ENCODE measurements around the gene MDM2.

DNA sequence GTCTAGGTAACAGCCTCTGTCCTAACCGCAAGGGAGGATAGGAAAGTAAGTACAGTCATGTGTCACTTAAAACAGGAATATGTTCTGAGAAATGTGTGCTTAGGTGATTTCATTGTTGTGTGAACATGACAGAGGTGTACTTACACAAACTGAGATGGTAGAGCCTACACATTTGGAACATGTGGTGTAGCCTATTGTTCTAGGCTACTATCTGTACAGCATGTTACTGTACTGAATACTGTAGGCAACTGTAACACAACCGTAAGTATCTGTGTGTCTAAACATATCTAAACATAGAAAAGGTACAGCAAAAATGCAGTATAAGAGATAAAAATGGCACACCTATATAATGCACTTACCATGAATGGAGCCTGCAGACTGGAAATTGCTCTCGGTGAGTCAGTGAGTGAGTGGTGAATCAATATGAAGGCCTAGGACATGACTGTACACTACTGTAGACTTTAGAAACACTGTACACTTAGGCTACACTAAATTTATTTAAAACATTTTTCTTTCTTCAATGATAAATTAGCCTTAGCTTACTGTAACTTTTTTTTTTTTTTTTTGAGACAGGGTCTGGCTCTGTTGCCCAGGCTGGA is 13.2 kb upstream of the MDM2 start:
- no peak for TF ChIP-seq EZH2 (IDR thresholded peaks at IDR 0.05; ENCODE audit: insufficient read depth, poor library complexity, severe bottlenecking)
- TF ChIP-seq EZH2phosphoT487 (IDR thresholded peaks at IDR 0.05; ENCODE audit: insufficient read depth, low read depth), result no peak
